NCI-H2196 (cell line): Measurements from ENCODE around the gene PCDHGA2.
"Not testable (repeated sequence)": the region's sequence is repeated elsewhere in the genome, so short reads cannot be mapped to it uniquely, and the experiment has no call there.

Experiments
- DNase-seq: peaks from one replicate; lab custom pipeline; 2025; ENCODE audit not compliant: unreplicated experiment; lab: John Stamatoyannopoulos, UW

The PCDHGA2 gene

GRCh38 chr5:141338538-141339306 is at the start of gene PCDHGA2:
PCDHGA2 (plus strand) TSS chr5:141338760.
- no peak for DNase-seq

- DNase-seq, result no peak
Observed at GRCh38 chr5:141298376-141298775, 40.2 kb upstream of the PCDHGA2 start.

GRCh38 chr5:141303756-141304155 is 34.8 kb upstream of the PCDHGA2 start, which contains the start of gene SLC25A2:
SLC25A2 (minus strand) TSS chr5:141304049; CDS start chr5:141303865, 184 bp downstream.
- no peak for DNase-seq

- no peak for DNase-seq
Observed at GRCh38 chr5:141306630-141307029, 31.9 kb upstream of the PCDHGA2 start.

- no peak for DNase-seq
Observed at GRCh38 chr5:141313711-141314110, 24.8 kb upstream of the PCDHGA2 start.

GRCh38 chr5:141316963-141317362 is 21.6 kb upstream of the PCDHGA2 start:
- not testable (repeated sequence) for DNase-seq

GRCh38 chr5:141319202-141319601 is 19.4 kb upstream of the PCDHGA2 start:
- no peak for DNase-seq

GRCh38 chr5:141319699-141320098 is 18.9 kb upstream of the PCDHGA2 start:
- DNase-seq, result no peak

GRCh38 chr5:141320225-141321169 is 18.1 kb upstream of the PCDHGA2 start, which contains the start of gene TAF7:
TAF7 (minus strand) TSS chr5:141320784; CDS start chr5:141320044, 740 bp downstream.
- peak; percentile 93 for DNase-seq

GRCh38 chr5:141322261-141322660 is 16.3 kb upstream of the PCDHGA2 start:
- no peak for DNase-seq

GRCh38 chr5:141326088-141326854 is 12.3 kb upstream of the PCDHGA2 start:
- no peak for DNase-seq

- DNase-seq, result no peak
Observed at GRCh38 chr5:141328231-141328630, 10.3 kb upstream of the PCDHGA2 start.

GRCh38 chr5:141330299-141331080 is 8.1 kb upstream of the PCDHGA2 start, which contains the start of gene PCDHGA1:
PCDHGA1 (plus strand) TSS chr5:141330514.
- no peak for DNase-seq

- not testable (repeated sequence) for DNase-seq
Observed at GRCh38 chr5:141332571-141332970, 6.0 kb upstream of the PCDHGA2 start.

- DNase-seq, result not testable (repeated sequence)
Observed at GRCh38 chr5:141340781-141341354, 2.3 kb downstream of the PCDHGA2 start.

GRCh38 chr5:141342773-141343172 is 4.2 kb downstream of the PCDHGA2 start:
- no peak for DNase-seq

GRCh38 chr5:141343242-141343952 is 4.8 kb downstream of the PCDHGA2 start, which contains the start of gene PCDHGA3:
PCDHGA3 (plus strand) TSS chr5:141343829; CDS start chr5:141344034, 205 bp downstream.
- no peak for DNase-seq

- no peak for DNase-seq
Observed at GRCh38 chr5:141343953-141344463, 5.4 kb downstream of the PCDHGA2 start.

- no peak for DNase-seq
Observed at GRCh38 chr5:141345327-141345726, 6.8 kb downstream of the PCDHGA2 start.
